GM18519 (cell line): ENCODE data around the gene CFDP1.
"Not testable (repeated sequence)": the region's sequence is repeated elsewhere in the genome, so short reads cannot be mapped to it uniquely, and the experiment has no call there.

Experiments
- ATAC-seq: cut with Tn5 transposase; IDR thresholded peaks from one replicate; pipeline ENCODE4 v1.9.1; 2021; ENCODE audit warnings: mild to moderate bottlenecking, moderate library complexity; ENCODE audit not compliant: unreplicated experiment, low FRiP score

The CFDP1 gene

GRCh38 chr16:75304521-75305363 is 128.6 kb downstream of the CFDP1 start:
- no peak for ATAC-seq

- ATAC-seq = no peak
Observed at GRCh38 chr16:75301804-75302203, 131.5 kb downstream of the CFDP1 start.

- no peak for ATAC-seq
Observed at GRCh38 chr16:75298267-75298666, 135.0 kb downstream of the CFDP1 start.

GRCh38 chr16:75296606-75297005 is 136.7 kb downstream of the CFDP1 start:
- ATAC-seq = no peak

GRCh38 chr16:75294773-75295459 is 138.4 kb downstream of the CFDP1 start:
- ATAC-seq = no peak

- no peak for ATAC-seq
Observed at GRCh38 chr16:75293772-75294171, 139.5 kb downstream of the CFDP1 start.

GRCh38 chr16:75293173-75293572 is 140.1 kb downstream of the CFDP1 start:
- ATAC-seq = no peak

- ATAC-seq = no peak
Observed at GRCh38 chr16:75292691-75293090, 140.6 kb downstream of the CFDP1 start.

GRCh38 chr16:75289189-75289588 is 144.1 kb downstream of the CFDP1 start:
- ATAC-seq = no peak

- no peak for ATAC-seq
Observed at GRCh38 chr16:75288596-75289120, 144.6 kb downstream of the CFDP1 start.

- no peak for ATAC-seq
Observed at GRCh38 chr16:75288181-75288580, 145.1 kb downstream of the CFDP1 start.

- no peak for ATAC-seq
Observed at GRCh38 chr16:75287708-75288107, 145.6 kb downstream of the CFDP1 start.

GRCh38 chr16:75286389-75286788 is 146.9 kb downstream of the CFDP1 start:
- ATAC-seq = no peak

GRCh38 chr16:75282466-75283281 is 150.6 kb downstream of the CFDP1 start:
- ATAC-seq = no peak

GRCh38 chr16:75281826-75282225 is 151.5 kb downstream of the CFDP1 start:
- ATAC-seq = no peak

GRCh38 chr16:75281009-75281408 is 152.3 kb downstream of the CFDP1 start:
- ATAC-seq = not testable (repeated sequence)

GRCh38 chr16:75280331-75280804 is 152.9 kb downstream of the CFDP1 start:
- ATAC-seq = no peak

GRCh38 chr16:75279305-75279704 is 154.0 kb downstream of the CFDP1 start:
- ATAC-seq = no peak

GRCh38 chr16:75273054-75273925 is 160.0 kb downstream of the CFDP1 start:
- no peak for ATAC-seq

- not testable (repeated sequence) for ATAC-seq
Observed at GRCh38 chr16:75272629-75273028, 160.7 kb downstream of the CFDP1 start.
